CD4-positive, alpha-beta T cell treated with Interleukin-6 for 4 hours (primary cell): ENCODE data around the gene DYRK1A.

Experiments used
- DNase-seq: peaks from one replicate; pipeline ENCODE4 v3.0.0-alpha.2; 2020; ENCODE audit warnings: mixed read lengths

Gene DYRK1A

GRCh38 chr21:37385179-37385765, 18.7 kb downstream of the DYRK1A start:
- no peak for DNase-seq

GRCh38 chr21:37386151-37386550, 19.6 kb downstream of the DYRK1A start:
- DNase-seq = no peak

GRCh38 chr21:37389456-37389855, 22.9 kb downstream of the DYRK1A start:
- DNase-seq = no peak

GRCh38 chr21:37391666-37392065, 25.1 kb downstream of the DYRK1A start:
- no peak for DNase-seq

GRCh38 chr21:37392441-37392840, 25.9 kb downstream of the DYRK1A start:
- DNase-seq = no peak

GRCh38 chr21:37393030-37393429, 26.5 kb downstream of the DYRK1A start:
- no peak for DNase-seq

GRCh38 chr21:37393786-37394185, 27.2 kb downstream of the DYRK1A start:
- DNase-seq = no peak

- no peak for DNase-seq
These were observed 29.4 kb downstream of the DYRK1A start for GRCh38 chr21:37395961-37396360.

GRCh38 chr21:37396855-37397254, 30.3 kb downstream of the DYRK1A start:
- DNase-seq = no peak

- peak; percentile 40 for DNase-seq
These were observed 32.1 kb downstream of the DYRK1A start for GRCh38 chr21:37398697-37399096.

- no peak for DNase-seq
These were observed 35.8 kb downstream of the DYRK1A start for GRCh38 chr21:37402251-37402867.

- DNase-seq = no peak
These were observed 39.1 kb downstream of the DYRK1A start for GRCh38 chr21:37405629-37406028.

GRCh38 chr21:37407719-37408420, 41.3 kb downstream of the DYRK1A start:
- DNase-seq = no peak

GRCh38 chr21:37408464-37409193, 42.1 kb downstream of the DYRK1A start:
- DNase-seq = no peak

- no peak for DNase-seq
These were observed 44.1 kb downstream of the DYRK1A start for GRCh38 chr21:37410639-37411038.

- DNase-seq = no peak
These were observed 46.2 kb downstream of the DYRK1A start for GRCh38 chr21:37412603-37413360.

- no peak for DNase-seq
These were observed 47.1 kb downstream of the DYRK1A start for GRCh38 chr21:37413553-37414291.

- DNase-seq = no peak
These were observed 48.0 kb downstream of the DYRK1A start for GRCh38 chr21:37414292-37415253.

GRCh38 chr21:37415939-37416338, 49.4 kb downstream of the DYRK1A start:
- no peak for DNase-seq

GRCh38 chr21:37416914-37417313, 50.3 kb downstream of the DYRK1A start:
- no peak for DNase-seq
